Daoy (cell line): ENCODE results near the gene ADAM11. TPM values are rescaled to one million over a fixed set of nuclear protein-coding genes. Genes with fewer than 3 reads are reported as not detected.

Source experiments
- DNase-seq: peaks from one replicate; pipeline ENCODE4 v3.0.0-alpha.2; 2015; ENCODE audit warnings: low read depth
- total RNA-seq: library from RNA; depleted of rRNA; stranded (reverse); fragments of >200 nt; shearing (Covaris generic); gene quantifications from 2 replicates; pipeline ENCODE4 v1.2.3, GENCODE V29; 2014

ADAM11 gene
- total RNA-seq, 1 experiment from 2014 or later, result 0.17 TPM

DNA sequence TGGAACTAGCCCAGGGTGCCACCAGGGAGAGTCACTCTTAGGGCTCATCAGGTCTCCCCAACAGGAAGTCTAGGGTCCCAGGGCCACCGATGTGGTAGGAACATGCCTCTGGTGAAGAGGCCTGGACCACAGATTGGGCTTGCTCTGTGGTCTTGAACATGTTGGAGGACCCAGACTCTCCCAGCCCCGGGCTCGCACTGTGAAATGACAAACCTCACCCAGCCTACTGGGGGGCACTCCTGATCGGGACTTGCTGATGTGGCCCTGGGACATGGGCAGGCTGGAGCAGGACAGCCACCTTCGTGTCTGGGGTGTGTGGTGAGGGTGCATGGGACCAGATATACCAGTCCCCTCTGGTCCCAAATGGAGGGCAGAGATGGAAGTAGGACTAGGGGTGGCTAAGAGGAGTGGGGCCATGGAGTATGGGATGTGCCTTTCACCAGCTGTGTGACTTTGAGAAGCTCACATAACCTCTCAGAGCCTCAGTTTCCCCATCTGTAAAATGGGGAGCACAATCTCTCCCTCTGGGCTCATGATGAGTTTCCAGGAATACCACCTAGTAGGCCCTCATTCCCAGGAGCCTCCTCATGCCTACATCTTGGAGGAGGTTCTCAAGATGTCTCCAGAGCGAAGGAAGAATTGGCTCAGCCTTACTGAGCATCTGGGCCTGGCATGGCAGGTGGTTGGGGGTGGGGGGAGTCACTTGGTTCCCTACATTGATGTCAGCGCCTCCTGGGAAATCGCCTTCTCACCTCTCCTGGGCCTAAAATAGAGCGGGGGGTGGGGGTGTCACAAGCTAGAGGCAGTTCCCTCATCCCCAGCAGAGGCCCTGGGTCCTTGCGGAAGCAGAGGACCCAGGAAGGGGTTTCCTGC, 1.5 kb upstream of the ADAM11 start:
- DNase-seq, result no peak

DNA sequence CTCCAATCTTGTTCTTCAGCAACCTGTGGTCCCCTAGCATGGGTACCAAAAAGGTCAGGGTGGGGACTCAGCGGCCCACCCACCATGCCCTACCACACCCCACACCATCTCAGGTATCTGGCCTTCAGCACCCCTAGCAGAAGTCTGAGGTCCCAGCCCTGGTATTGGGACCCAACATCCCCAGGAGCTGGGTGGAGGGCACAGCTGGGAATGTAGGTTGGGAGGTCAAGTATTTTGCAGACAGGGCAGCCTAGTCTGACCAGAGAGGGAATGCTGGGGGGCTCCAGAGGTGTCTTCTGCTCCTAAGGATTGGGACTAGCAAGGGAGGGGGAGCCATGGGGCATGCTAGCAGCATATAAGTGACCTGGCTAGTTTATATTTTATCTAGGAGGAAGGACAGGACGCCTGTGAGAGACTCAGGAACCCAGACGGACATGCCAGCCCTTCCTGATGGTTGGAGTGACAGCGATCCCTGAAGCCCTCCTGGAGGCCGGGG, 822 bp upstream of the ADAM11 start:
- no peak for DNase-seq

DNA sequence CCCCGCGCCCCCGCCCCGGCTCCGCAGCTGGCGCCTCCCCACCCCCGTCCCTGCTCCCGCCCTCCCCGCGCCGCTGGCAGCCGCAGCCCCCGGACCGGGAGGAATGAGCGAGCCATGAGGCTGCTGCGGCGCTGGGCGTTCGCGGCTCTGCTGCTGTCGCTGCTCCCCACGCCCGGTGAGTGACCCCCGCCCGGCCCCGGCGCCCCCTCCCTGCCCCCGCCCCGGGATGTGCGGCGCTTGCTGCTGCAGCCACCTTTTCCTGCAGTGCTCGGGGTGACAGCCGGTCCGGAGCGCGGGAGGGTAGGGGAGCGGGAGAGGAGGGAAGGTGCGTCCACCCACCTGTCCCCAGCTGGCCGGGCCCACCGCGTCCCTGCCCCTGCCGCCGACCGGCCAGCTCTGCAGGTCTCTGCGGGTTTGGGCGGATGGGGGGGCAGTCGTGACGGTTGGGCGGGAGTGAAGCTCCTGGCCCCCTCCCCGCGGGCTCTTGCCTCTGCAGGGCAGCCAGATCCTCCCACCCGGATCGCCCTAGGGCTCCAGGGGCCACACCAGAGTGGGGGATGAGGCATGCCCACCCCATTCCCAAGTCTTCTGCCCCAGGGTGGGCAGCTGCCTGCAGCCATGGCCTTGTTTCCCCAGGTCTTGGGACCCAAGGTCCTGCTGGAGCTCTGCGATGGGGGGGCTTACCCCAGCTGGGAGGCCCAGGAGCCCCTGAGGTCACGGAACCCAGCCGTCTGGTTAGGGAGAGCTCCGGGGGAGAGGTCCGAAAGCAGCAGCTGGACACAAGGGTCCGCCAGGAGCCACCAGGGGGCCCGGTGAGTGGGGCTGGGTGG, 513 bp downstream of the ADAM11 start:
- DNase-seq, result no peak

DNA sequence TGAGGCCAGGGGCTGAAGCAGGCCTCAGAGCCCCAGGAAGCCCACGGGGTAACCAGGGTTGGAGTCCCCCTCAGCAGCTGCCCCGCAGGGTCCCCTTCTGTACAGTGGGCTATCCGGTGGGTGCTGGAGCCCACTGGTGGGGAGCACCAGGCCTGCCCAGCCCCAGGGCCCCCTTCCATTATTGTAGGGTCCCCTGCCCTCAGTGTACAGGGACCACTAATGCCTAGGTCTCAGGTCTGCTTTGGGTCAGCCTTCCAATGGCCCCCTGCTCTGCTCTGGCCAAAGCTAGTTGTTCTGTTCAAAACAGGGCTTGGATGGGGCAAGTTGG, 1.1 kb downstream of the ADAM11 start:
- no peak for DNase-seq

DNA sequence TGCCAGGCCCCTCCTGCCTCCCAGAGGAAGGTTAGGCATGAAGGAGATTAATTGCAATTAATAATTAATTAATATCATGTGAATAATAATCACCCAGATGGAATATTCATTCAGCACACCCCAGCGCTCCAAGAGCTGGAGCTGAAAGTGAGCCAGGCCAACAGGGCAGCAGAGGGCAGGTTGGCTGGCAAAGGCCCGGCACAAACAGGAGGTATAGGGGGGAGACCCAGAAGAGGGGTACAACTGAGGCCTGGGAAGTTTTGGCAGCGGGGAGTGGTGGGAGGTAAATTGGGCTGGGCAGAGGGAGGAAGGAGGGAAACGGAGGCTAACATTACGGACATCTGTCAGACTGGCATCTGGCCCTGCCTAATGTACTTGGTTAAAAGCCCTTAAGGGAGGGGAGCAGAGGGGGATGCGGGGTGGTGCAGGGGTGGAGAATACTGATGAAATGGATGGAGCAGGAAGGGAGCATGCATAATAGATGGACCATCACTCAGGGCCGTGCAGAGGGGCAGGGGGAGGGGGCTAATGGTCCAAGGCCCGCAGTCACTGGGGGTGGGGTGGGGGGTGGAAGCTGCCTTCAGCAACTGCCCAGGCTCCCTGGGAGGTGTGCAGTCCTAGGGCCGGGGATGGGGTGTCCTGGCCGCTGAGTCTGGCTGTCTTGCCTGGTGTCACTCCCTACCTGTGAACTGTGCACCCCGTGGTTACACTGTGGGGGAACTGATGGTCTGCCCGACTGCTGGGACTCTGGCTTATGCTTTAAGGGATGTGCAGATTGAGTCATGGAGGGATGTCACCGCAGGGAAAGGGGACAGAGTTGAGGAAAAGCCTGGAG, 1.9 kb downstream of the ADAM11 start:
- DNase-seq, result no peak

DNA sequence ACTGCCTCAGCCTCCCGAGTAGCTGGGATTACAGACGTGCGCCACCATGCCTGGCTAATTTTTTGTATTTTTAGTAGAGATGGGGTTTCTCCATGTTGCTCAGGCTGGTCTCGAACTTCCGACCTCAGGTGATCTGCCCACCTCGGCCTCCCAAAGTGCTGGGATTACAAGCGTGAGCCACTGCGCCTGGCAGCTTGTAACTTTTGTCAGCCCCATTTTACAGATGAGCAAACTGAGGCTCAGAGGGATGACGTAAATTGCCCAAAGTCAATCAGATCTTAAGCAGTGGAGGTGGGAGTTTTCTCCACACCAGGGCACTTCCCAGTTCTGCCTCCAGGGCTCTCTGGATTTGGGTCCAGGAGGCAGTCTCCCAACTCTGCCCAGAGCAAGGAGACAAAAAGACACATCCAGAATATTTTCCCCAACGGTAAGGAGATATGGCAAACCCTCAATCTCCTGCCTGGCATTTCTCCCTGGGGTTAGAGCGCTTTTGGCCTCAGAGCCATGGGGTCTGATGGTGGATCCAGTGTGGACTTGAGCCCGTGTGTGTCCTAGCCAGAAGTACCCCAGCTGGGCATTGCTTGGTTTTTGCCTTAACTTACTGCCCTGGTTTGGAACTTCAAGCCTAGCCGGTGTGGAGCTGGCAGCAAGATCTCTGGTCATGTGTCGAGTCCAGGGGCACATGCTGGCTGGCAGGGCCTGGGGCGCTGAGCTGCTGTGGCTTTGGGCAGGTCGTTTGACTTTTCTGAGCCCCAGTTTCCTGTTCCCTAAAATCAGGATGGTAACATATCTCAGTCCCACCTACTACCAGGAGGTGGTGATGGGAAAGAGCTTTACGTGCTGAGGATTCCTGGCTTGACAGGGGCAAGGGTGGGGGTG, 3.4 kb downstream of the ADAM11 start:
- DNase-seq, result no peak

DNA sequence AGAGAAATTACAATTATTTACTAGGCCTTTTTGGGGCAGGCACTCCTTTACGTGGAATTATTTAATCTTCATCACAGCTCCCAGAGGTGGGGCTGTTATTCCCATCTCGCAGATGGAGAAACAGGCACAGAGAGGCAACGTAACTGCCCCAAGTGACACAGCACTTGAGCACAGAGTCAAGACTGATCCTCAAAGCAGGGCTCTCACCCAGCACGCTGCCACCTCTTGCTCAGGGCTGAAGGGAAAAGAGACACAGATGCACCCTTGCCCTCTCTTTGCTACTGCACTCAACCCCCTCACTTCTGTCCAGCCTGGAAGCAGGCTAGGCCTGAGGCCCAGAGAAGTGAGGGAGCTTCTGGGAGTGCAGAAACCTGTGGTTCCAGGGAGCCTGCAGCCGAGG, 4.4 kb downstream of the ADAM11 start:
- no peak for DNase-seq

DNA sequence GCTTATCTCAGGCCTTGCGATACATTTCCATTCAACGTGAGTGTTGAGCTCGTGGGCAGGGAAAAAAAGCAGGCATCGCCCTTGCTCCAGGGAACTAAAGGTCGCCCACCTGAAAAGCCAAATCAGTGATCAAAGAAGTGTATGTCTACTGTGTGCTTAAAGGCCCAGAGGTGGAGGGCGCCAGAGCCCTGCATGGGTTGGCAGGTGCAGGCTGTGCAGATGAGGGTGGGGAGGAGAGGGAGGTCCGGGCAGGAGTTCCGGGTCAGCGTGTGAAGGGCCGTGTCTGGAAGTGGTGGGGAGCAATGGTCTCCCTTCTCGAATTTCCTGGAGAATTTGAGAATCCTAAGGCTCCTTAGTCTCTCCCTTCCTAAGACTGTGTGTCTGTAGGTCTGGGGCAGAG, 7.2 kb downstream of the ADAM11 start:
- DNase-seq, result no peak

DNA sequence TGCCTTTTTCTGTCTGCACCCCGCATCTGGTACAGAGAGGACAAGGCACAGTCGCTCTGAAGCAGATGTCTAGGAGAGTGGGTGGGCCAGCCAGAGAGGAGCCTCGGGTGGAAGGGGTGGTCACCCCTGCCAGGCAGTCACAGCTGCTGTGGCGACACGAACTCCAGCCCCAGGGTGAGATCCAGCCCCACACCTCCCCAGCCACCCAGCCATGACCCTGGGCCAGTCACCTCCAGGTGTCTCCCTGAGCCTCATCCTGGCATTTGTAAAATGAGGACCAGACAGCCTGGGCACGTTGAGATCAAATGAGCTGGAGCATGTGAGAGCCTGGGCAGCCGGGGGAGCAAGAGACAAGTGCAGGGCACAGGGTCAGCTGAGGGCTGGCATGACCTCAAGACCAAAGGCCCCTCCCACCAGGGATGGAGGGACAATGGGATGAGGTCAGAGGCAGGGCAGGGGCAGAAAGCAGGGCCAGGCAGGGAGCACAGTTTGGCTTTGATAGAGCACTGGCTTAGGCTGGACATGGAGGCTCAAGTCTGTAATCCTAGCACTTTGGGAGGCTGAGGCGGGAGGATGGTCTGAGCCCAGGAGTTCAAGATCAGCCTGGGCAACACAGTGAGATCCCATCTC, 7.7 kb downstream of the ADAM11 start:
- DNase-seq, result no peak

DNA sequence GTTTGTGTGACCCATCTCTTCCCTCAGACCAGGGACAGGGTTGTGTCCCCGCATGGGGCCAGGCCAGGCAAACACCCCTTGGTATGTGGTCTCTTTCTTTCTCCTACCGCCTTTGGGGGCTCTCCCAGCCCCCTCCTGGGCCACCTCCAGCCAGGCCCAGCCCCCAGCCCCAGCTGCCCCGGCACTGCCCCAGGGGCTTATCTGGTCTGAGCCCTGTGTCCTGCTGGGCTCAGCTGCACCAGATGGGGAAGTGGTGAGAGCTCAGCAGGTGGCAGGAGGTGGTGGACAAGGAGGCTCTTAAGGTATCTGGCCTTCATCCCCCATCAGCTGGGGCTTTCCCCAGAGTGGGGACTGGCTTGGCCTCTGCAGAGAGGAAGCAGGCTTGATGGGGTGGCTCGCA, 8.7 kb downstream of the ADAM11 start:
- no peak for DNase-seq

DNA sequence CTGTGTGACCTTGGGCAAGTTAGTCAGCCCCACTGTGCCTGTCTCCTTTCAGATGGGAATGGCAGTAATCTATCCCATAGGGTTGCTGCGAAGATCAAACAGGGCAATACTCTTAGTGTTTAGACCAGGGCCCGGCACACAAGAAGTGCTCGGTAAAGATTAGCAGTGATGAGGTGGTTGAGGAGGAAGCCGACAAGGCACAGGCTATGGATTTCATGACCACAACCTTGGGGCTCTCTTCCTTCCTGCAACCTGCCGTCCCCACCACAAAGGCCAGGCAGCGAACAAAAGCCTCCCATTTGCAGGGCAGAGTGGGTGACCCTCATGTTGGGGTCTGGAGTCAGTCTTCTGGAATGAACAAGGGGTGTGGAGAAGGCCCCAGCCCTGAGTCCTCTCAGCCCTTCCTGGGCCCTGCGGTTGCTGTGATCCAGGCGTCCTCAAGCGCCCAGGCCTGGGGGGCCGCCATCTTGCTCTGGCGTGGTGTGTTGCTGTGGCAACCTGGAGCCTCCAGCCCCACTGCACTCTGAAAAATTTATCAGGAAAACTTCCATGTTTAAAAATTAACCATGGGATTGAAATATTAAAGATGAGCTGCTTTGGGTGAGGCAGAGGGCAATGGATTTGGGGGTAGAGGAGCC, 9.8 kb downstream of the ADAM11 start:
- DNase-seq, result no peak

DNA sequence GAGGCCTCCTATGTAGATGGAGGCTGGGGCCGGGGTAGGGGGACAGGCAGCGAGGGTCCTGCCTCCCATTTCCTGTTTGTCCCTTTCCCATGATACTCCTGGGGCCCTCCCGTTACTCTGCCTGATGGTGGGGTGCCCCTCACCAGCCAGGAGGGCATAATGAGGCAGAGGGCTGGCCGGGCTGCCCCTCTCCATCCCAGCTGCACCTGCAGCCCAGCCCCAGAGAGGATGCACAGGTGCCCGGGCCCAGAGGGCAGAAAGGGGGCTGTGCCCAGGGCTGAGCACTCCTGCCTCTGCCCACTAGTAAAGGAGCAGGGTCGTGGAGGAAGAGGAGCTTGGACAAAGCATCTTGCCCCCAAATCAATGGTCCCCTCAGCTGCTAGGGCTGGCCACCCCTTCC, 10.4 kb downstream of the ADAM11 start:
- DNase-seq, result no peak

DNA sequence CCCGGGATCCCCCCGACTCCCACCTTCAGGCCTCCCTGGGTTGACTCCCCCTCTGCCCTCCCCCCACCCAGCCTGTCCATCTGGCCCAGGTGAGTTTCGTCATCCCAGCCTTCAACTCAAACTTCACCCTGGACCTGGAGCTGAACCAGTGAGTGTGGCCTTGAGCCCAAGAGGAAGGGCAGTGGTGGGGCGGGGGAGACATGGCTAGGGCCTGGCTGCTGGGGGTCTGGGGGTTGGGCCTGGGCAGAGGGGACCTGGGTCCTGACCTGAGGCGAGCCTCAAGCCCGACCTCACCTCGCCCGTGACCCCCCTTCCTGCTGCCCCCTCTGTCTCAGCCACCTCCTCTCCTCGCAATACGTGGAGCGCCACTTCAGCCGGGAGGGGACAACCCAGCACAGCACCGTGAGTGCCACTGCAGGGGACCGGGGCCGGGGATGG, 10.9 kb downstream of the ADAM11 start:
- no peak for DNase-seq

DNA sequence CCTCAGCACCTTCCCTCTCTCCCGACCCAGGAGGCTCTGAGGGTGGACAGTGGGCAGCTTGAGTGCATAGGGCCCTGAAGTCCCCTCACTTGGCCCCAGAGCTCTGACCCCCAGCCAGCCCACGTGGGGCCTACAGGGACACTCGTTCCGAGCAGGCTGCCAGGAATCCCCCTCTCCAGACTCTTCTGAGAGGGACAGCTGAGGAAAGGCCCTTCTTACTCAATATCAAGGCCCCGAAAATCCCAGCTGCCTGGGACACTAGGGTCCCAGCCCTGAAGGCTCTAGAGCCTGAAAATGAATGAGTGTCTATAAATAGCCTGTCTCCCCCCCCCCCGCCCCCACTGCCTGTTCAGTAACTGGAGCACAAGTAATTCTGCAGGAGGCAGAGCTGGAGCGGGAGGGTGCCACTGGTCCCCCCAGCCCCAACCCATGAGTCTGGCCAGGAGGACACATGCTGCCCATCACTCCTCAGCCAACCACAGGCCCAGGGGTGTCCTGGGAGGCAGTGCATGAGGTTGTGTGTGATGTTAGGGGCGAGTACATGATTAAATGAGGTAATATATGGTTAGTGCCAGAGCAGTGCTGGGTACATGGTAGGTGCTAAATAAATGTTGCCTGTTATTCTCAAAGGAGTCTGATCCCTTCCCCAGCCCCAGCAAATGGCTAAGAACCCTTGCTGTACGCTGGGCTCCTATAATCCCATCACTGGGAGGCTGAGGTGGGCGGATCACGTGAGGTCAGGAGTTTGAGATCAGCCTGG, 11.6 kb downstream of the ADAM11 start:
- no peak for DNase-seq

DNA sequence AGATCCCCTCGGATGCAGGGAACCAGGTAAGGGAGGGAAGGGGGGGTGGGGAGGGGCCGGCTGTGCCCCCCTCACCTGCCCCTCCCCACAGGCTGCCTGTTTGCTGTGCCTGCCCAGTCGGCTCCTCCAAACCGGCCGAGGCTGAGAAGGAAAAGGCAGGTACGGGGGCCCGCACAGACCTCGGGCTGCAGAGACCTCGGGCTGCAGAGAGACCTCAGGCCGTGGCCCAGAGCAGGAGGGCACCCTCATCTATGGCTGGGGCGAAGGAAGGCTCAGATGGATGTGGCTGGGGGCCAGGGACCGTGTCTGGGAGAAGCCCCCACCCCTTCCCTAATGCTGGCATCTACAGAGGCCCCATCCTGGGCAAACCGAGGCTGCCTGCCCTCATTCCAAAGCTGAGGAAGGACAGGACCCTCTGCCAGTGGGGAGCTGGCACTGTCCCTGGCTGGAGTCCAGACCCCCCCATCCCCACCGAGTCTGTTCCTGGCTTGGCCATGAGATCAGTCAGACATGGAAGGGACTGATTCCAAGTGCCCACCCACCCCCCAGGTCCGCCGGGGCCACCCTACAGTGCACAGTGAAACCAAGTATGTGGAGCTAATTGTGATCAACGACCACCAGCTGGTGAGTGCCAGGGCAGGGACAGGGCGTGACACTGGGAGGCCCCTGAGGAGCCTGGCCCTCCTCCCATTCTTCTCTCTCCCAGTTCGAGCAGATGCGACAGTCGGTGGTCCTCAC, 13.7 kb downstream of the ADAM11 start:
- no peak for DNase-seq

DNA sequence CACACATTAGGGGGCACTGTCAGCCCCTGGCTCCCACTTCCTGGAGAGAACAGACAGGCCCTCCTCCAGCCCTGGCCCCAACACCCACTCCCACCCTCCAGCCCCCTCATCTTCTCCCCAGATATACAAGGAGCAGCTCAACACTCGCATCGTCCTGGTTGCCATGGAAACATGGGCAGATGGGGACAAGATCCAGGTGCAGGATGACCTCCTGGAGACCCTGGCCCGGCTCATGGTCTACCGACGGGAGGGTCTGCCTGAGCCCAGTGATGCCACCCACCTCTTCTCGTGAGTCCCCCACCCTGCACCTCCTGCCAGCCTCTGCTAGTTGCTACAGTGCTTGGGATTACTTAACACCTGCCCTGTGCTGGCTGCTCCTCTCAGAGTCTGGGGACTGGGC, 14.4 kb downstream of the ADAM11 start:
- DNase-seq, result no peak

DNA sequence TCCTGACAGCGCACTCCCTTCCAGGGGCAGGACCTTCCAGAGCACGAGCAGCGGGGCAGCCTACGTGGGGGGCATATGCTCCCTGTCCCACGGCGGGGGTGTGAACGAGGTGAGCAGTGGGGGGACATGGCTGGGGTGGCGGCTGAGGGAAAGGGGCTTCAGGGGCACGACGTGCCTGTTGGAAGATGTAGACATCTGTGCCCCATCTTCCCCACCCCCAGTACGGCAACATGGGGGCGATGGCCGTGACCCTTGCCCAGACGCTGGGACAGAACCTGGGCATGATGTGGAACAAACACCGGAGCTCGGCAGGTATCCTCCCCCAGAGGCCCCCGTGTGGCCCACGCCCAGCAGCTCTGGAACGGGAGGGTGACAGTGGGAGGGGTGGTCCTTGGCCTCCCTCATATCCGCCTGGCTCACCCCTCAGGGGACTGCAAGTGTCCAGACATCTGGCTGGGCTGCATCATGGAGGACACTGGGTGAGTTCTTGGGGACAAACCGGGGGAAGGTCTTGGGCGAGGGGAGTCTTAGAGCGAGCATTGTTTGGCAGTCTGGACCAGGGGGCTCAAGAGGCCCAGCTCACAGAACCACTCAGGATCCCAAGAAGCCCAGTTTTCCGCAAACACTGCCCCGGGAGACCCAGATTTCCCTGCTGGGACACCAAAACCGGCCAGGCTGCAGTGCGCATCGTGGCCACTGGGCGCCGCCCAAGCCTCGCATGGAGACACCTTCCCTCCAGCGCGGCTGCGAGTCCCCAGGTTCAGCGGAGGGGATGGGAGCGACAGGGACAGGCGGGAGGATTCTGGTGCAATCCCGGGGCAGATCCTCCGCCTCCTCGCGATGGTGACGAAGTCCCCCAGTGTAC, 15.7 kb downstream of the ADAM11 start:
- peak; percentile 94 for DNase-seq
